ENCODE measurements around the gene LRPAP1.

Gene LRPAP1

DNA sequence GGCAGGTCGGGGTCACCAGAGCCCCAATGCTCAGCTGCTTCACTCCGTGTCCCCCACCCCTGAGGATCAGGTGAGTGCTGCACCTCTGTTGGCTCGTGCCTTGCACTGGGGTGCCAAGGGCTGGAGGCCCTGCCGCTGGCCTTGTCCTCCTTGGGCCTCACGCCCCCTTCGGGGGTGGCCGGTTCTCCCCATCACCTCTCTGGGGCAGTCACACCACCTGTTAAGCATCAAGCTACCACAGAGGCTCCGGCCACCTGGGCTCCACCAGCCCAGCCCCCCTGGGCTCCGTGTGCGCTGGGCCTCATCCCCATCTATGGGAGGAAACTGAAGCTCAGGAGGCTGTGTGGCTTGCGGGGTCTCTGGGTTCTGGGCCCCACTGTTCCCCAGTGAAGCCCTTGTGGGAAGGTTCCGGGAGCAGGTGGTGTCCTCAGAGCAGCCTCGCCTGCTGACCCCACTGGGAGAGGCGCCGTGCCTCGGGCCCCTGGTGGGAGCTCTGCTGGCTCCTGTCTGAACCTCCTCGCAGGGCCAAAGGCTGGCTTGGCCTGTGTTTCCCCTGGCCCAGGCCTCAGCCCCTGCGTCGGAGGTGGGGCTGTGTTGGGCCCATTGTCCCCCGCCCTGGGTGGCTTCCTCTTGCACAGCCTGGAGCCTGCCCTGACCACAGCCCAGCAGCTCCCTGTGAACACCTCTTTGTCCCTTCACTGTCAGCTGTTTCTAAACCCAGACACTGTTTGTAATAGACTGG lies 38.3 kb downstream of the LRPAP1 start:
- Histone ChIP-seq H4K20me1 (ENCODE audit: insufficient read depth, low read length) (no peaks in the 10 kb centered on the region), H3K36me3 (ENCODE audit: insufficient read depth, low read length) (no peaks in the 10 kb centered on the region), H2AFZ (ENCODE audit: low read length) (no peak overlapping the region), H3K79me2 (ENCODE audit: insufficient read depth, low read length) (no peaks in the 10 kb centered on the region), H3K9me3 (ENCODE audit: low read length) (no peaks in the 10 kb centered on the region), H3K9me2 (ENCODE audit: low read depth, low read length) (no peaks in the 10 kb centered on the region), H3K9ac (ENCODE audit: low read length) (no peak overlapping the region), H3K4me2 (ENCODE audit: low read length) (no peak overlapping the region), H3K4me1 (ENCODE audit: insufficient read depth, low read length, severe bottlenecking) (no peaks in the 10 kb centered on the region), H3K27me3 (ENCODE audit: insufficient read depth, low read length) (no peaks in the 10 kb centered on the region), H3K27ac (ENCODE audit: low read depth, low read length, poor library complexity, severe bottlenecking) (no peak overlapping the region), H3K4me3 (ENCODE audit: low read depth, low read length, poor library complexity, severe bottlenecking) (no peak overlapping the region), H3F3A (ENCODE audit: insufficient read depth, low read length) (no peaks in the 10 kb centered on the region)
- TF ChIP-seq EZH2 (IDR thresholded peaks at IDR 0.05; ENCODE audit: borderline replicate concordance, low read length): no peak
- TF ChIP-seq, protein P1, sequence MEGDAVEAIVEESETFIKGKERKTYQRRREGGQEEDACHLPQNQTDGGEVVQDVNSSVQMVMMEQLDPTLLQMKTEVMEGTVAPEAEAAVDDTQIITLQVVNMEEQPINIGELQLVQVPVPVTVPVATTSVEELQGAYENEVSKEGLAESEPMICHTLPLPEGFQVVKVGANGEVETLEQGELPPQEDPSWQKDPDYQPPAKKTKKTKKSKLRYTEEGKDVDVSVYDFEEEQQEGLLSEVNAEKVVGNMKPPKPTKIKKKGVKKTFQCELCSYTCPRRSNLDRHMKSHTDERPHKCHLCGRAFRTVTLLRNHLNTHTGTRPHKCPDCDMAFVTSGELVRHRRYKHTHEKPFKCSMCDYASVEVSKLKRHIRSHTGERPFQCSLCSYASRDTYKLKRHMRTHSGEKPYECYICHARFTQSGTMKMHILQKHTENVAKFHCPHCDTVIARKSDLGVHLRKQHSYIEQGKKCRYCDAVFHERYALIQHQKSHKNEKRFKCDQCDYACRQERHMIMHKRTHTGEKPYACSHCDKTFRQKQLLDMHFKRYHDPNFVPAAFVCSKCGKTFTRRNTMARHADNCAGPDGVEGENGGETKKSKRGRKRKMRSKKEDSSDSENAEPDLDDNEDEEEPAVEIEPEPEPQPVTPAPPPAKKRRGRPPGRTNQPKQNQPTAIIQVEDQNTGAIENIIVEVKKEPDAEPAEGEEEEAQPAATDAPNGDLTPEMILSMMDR (IDR thresholded peaks at IDR 0.05; ENCODE audit: low read length): no peak

DNA sequence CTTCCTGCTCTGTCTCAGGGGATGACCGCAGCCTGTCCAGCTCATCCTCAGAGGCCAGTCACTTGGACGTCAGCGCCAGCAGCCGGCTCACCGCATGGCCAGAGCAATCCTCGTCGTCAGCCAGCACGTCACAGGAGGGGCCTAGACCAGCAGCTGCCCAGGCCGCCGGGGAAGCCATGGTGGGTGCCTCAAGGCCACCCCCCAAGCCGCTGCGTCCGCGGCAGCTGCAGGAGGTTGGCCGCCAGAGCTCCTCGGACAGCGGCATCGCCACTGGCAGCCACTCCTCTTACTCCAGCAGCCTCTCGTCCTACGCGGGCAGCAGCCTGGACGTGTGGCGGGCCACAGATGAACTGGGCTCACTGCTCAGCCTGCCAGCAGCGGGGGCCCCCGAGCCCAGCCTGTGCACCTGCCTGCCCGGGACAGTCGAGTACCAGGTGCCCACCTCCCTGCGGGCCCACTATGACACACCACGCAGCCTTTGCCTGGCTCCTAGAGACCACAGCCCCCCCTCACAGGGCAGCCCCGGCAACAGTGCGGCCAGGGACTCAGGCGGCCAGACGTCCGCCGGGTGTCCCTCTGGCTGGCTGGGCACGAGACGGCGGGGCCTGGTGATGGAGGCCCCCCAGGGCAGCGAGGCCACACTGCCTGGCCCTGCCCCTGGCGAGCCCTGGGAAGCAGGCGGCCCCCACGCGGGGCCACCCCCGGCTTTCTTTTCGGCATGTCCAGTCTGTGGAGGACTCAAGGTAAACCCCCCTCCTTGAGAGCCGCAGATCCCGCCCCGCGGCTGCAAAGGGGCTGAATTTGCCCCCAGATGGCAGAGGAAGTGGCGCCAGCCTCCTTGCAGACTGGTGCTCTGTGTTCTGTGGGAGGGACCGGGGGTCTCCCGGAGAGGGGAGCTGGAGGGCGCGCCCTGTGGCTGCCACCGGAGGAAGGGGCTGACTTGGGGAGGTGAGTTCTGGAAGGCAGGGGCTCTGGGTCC lies 39.2 kb downstream of the LRPAP1 start:
- no peaks in the 10 kb centered on the region for H3K9me3 ChIP-seq (ENCODE audit: low read length)
- H3K4me2 ChIP-seq (ENCODE audit: low read length): no peak overlapping the region

DNA sequence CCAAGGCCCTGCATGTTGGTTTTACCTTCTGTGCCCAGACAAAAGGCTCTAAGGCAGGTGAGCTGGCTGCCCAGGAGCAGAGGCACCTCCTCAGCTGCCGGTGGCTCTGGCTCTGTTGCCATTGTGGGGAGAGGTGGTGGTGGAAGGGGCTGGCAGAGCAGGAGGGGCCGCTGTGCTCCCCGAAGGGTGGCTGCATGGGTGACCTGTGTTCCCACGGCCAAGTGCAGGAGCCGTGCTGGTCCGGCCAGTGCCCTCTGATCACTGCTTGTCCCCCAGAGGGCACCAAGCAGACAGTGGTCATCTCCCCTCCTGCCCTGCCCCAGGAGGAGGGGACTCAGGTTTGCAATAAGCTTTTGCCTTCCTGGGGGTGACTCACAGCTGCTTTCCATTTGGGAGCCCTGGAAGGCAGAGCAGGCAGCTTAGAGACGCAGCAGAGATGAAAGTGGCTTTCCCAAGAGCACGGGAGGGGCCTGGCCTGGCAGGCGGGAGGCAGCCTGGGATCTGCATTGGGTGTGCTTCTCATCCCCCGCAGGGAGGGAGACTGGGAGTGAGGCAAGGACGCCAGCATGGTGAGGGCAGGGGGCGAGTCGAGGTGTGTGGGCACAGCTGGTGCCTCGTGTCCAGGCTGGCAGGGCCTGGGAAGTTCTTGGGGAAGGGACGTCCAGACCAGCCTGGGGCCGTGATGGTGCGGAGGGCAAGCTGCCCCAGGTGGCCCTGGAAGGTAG lies 40.4 kb downstream of the LRPAP1 start:
- Histone ChIP-seq H3K4me2 (ENCODE audit: low read length) (no peak overlapping the region), H3F3A (ENCODE audit: insufficient read depth, low read length) (no peaks in the 10 kb centered on the region), H3K9me2 (ENCODE audit: low read depth, low read length) (no peaks in the 10 kb centered on the region), H3K27me3 (ENCODE audit: insufficient read depth, low read length) (no peaks in the 10 kb centered on the region), H3K4me3 (ENCODE audit: low read depth, low read length, poor library complexity, severe bottlenecking) (no peak overlapping the region), H4K20me1 (ENCODE audit: insufficient read depth, low read length) (no peaks in the 10 kb centered on the region), H2AFZ (ENCODE audit: low read length) (no peak overlapping the region), H3K36me3 (ENCODE audit: insufficient read depth, low read length) (no peaks in the 10 kb centered on the region), H3K9me3 (ENCODE audit: low read length) (no peaks in the 10 kb centered on the region), H3K27ac (ENCODE audit: low read depth, low read length, poor library complexity, severe bottlenecking) (no peak overlapping the region), H3K4me1 (ENCODE audit: insufficient read depth, low read length, severe bottlenecking) (no peaks in the 10 kb centered on the region), H3K79me2 (ENCODE audit: insufficient read depth, low read length) (no peaks in the 10 kb centered on the region), H3K9ac (ENCODE audit: low read length) (no peak overlapping the region)
- TF ChIP-seq EZH2 (IDR thresholded peaks at IDR 0.05; ENCODE audit: borderline replicate concordance, low read length): no peak

More for the DNA sequence above, 39.2 kb downstream of the LRPAP1 start:
- H3K4me1 ChIP-seq (ENCODE audit: insufficient read depth, low read length, severe bottlenecking): no peaks in the 10 kb centered on the region
- no peak overlapping the region for H3K27ac ChIP-seq (ENCODE audit: low read depth, low read length, poor library complexity, severe bottlenecking)
- no peak overlapping the region for H3K9ac ChIP-seq (ENCODE audit: low read length)
- no peaks in the 10 kb centered on the region for H3K27me3 ChIP-seq (ENCODE audit: insufficient read depth, low read length)
- no peaks in the 10 kb centered on the region for H3K9me2 ChIP-seq (ENCODE audit: low read depth, low read length)
- H3F3A ChIP-seq (ENCODE audit: insufficient read depth, low read length): no peaks in the 10 kb centered on the region
- no peak for TF ChIP-seq EZH2 (IDR thresholded peaks at IDR 0.05; ENCODE audit: borderline replicate concordance, low read length)
- TF ChIP-seq, protein P1 (IDR thresholded peaks at IDR 0.05; ENCODE audit: low read length): no peak
- H3K36me3 ChIP-seq (ENCODE audit: insufficient read depth, low read length): no peaks in the 10 kb centered on the region
- H3K79me2 ChIP-seq (ENCODE audit: insufficient read depth, low read length): no peaks in the 10 kb centered on the region
- H3K4me3 ChIP-seq (ENCODE audit: low read depth, low read length, poor library complexity, severe bottlenecking): no peak overlapping the region
- H4K20me1 ChIP-seq (ENCODE audit: insufficient read depth, low read length): no peaks in the 10 kb centered on the region
- H2AFZ ChIP-seq (ENCODE audit: low read length): no peak overlapping the region

All from OCI-LY1 (cell line).